Breast epithelium (tissue), 4 donors: ENCODE measurements around the gene GNAO1. TPM values are rescaled to one million over a fixed set of nuclear protein-coding genes. Genes with fewer than 3 reads are reported as not detected.

Experiments
- DNase-seq, 2 donors: peaks; one replicate each; pipeline ENCODE4 v3.0.0-alpha.2; 2019; ENCODE audit warnings: low spot score in 2 of 2
- H3K27ac ChIP-seq, 2 donors: fragments of 200-600 bp; sonication (generic) in 1 of 2; one replicate each; pipeline ENCODE4 v1.5.1; 2016 to 2019; ENCODE audit warnings: mild to moderate bottlenecking in 1 of 2
- H3K27me3 ChIP-seq, 2 donors: fragments of 200-600 bp; sonication (generic) in 1 of 2; one replicate each; pipeline versions ENCODE4 v1.5.1 to v1.6.0; 2017 to 2019; ENCODE audit warnings: control low read depth in 1 of 2, mild to moderate bottlenecking in 1 of 2
- H3K36me3 ChIP-seq: fragments of 200-600 bp; one replicate; pipeline ENCODE4 v1.5.1; 2019
- H3K4me1 ChIP-seq, 2 donors: fragments of 200-600 bp; sonication (generic); one replicate each; pipeline ENCODE4 v1.5.1; 2016 to 2019; ENCODE audit warnings: control low read depth in 1 of 2
- H3K4me3 ChIP-seq, 3 donors: fragments of 200-600 bp; sonication (generic); 1 replicate in 2 of 3; 2 replicates in 1 of 3; pipeline ENCODE4 v1.5.1; 2016 to 2019; ENCODE audit warnings: mild to moderate bottlenecking in 3 of 3, moderate library complexity in 2 of 3
- H3K9me3 ChIP-seq, 2 donors: fragments of 200-600 bp; sonication (generic) in 1 of 2; one replicate each; pipeline ENCODE4 v1.5.1; 2016 to 2019; ENCODE audit warnings: control low read depth in 1 of 2
- POLR2A ChIP-seq: fragments of 450-650 bp; IDR thresholded peaks from one replicate; pipeline ENCODE4 v1.6.1; 2016; ENCODE audit warnings: antibody characterized with exemption, mild to moderate bottlenecking, moderate library complexity
- POLR2AphosphoS5 ChIP-seq, 3 donors: sonication (generic); formaldehyde crosslinking; IDR thresholded peaks; one replicate each; pipeline ENCODE4 v1.6.1; 2017; ENCODE audit warnings: antibody characterized with exemption in 3 of 3
- intact Hi-C: fragments of 100-400 bp; cut with DNase I; formaldehyde crosslinking; loops from one replicate; pipeline ENCODE4 v1.15.1; 2023; ENCODE audit warnings: low total_unique reads
- total RNA-seq, 3 donors: library from RNA; depleted of rRNA; stranded (reverse); fragments of >200 nt; gene quantifications; one replicate each; pipeline ENCODE4 v1.1.0, GENCODE V29; 2016
- TF ChIP-seq, protein P1 (sequence below), 3 donors: fragments of 450-650 bp; IDR thresholded peaks; one replicate each; pipeline ENCODE4 v1.5.1; 2016 to 2017; ENCODE audit warnings: antibody characterized with exemption in 3 of 3, mild to moderate bottlenecking in 3 of 3, moderate library complexity in 3 of 3

The GNAO1 gene
- total RNA-seq, 3 donors from 2014 or later = 0.96 to 1.9 (median 0.98) TPM

GRCh38 chr16:56226845-56227525 lies 35.7 kb downstream of the GNAO1 start:
- intact Hi-C loops = no loop called here
- no peaks in the 10 kb centered on the region for H3K27me3 ChIP-seq
- H3K4me3 ChIP-seq = no peak overlapping the region
- no peaks in the 10 kb centered on the region for H3K36me3 ChIP-seq
- H3K27ac ChIP-seq = no peak overlapping the region
- H3K4me1 ChIP-seq = no peaks in the 10 kb centered on the region
- DNase-seq = no peak
- TF ChIP-seq POLR2AphosphoS5 (IDR thresholded peaks at IDR 0.05) = no peak
- no peak for TF ChIP-seq POLR2A
- TF ChIP-seq, protein P1, sequence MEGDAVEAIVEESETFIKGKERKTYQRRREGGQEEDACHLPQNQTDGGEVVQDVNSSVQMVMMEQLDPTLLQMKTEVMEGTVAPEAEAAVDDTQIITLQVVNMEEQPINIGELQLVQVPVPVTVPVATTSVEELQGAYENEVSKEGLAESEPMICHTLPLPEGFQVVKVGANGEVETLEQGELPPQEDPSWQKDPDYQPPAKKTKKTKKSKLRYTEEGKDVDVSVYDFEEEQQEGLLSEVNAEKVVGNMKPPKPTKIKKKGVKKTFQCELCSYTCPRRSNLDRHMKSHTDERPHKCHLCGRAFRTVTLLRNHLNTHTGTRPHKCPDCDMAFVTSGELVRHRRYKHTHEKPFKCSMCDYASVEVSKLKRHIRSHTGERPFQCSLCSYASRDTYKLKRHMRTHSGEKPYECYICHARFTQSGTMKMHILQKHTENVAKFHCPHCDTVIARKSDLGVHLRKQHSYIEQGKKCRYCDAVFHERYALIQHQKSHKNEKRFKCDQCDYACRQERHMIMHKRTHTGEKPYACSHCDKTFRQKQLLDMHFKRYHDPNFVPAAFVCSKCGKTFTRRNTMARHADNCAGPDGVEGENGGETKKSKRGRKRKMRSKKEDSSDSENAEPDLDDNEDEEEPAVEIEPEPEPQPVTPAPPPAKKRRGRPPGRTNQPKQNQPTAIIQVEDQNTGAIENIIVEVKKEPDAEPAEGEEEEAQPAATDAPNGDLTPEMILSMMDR (IDR thresholded peaks at IDR 0.05) = no peak
- no peaks in the 10 kb centered on the region for H3K9me3 ChIP-seq

- H3K9me3 ChIP-seq = no peaks in the 10 kb centered on the region
- TF ChIP-seq, protein P1 (IDR thresholded peaks at IDR 0.05) = no peak
- no peak for TF ChIP-seq POLR2AphosphoS5 (IDR thresholded peaks at IDR 0.05)
- TF ChIP-seq POLR2A = no peak
- no peaks in the 10 kb centered on the region for H3K4me1 ChIP-seq
- H3K27me3 ChIP-seq = no peaks in the 10 kb centered on the region
- intact Hi-C loops = no loop called here
- H3K27ac ChIP-seq = no peak overlapping the region
- no peak for DNase-seq
- H3K36me3 ChIP-seq = no peaks in the 10 kb centered on the region
- H3K4me3 ChIP-seq = no peak overlapping the region
Observed at GRCh38 chr16:56227936-56228335, 36.6 kb downstream of the GNAO1 start.

- intact Hi-C loops = no loop called here
- Histone ChIP-seq H3K4me1 (no peaks in the 10 kb centered on the region), H3K27ac (no peak overlapping the region), H3K9me3 (no peaks in the 10 kb centered on the region), H3K27me3 (no peaks in the 10 kb centered on the region), H3K36me3 (no peaks in the 10 kb centered on the region), H3K4me3 (no peak overlapping the region)
- no peak for DNase-seq
- TF ChIP-seq, protein P1 (IDR thresholded peaks at IDR 0.05) = no peak
- TF ChIP-seq POLR2AphosphoS5 (IDR thresholded peaks at IDR 0.05) (no peak), POLR2A (no peak)
Observed at GRCh38 chr16:56228476-56228875, 37.2 kb downstream of the GNAO1 start.

- DNase-seq = no peak
- Histone ChIP-seq H3K4me1 (no peaks in the 10 kb centered on the region), H3K27ac (no peak overlapping the region), H3K9me3 (no peaks in the 10 kb centered on the region), H3K36me3 (no peaks in the 10 kb centered on the region), H3K4me3 (no peak overlapping the region), H3K27me3 (no peaks in the 10 kb centered on the region)
- intact Hi-C loops = loop anchor here (5.0 kb wide), 1 partner anchor 533 kb away; no protein-coding TSS in a partner anchor
- TF ChIP-seq POLR2AphosphoS5 (IDR thresholded peaks at IDR 0.05) (no peak), POLR2A (no peak)
- TF ChIP-seq, protein P1 (IDR thresholded peaks at IDR 0.05) = no peak
Observed at GRCh38 chr16:56233795-56234566, 42.7 kb downstream of the GNAO1 start.

DNA sequence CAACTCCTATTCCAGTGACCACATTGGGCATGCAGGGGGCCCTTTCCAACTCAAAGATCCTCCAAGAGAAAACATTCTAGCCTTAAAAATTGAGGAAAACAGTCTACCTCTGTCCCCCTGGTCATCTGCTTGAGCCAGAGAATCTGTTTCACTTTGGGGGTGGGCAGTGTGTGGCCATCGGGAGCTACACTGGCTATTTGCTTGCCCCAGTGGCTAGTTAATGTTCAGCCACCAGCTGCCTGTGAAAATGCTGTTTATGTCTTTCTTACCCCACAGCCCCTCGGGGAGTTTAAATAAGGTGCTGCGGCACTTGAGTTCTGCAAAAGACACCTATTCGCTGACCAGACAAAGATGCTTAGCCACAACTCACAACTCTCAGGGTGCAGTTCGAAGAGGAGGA lies 43.4 kb downstream of the GNAO1 start:
- H3K27me3 ChIP-seq = no peaks in the 10 kb centered on the region
- H3K9me3 ChIP-seq = no peaks in the 10 kb centered on the region
- intact Hi-C loops = loop anchor here (5.0 kb wide), 1 partner anchor 533 kb away; no protein-coding TSS in a partner anchor
- TF ChIP-seq POLR2AphosphoS5 (IDR thresholded peaks at IDR 0.05) = no peak
- TF ChIP-seq POLR2A = no peak
- TF ChIP-seq, protein P1 (IDR thresholded peaks at IDR 0.05) = no peak
- no peaks in the 10 kb centered on the region for H3K4me1 ChIP-seq
- no peak for DNase-seq
- H3K36me3 ChIP-seq = no peaks in the 10 kb centered on the region
- H3K4me3 ChIP-seq = no peak overlapping the region
- H3K27ac ChIP-seq = no peak overlapping the region
